DND-41 (cell line): ENCODE measurements around the gene ST6GALNAC3.

ENCODE experiments used
- CTCF ChIP-seq: IDR thresholded peaks from 2 replicates; pipeline ENCODE4 v1.5.1; 2012; ENCODE audit warnings: borderline replicate concordance, low read length, moderate library complexity, mild to moderate bottlenecking; ENCODE audit not compliant: poor library complexity, severe bottlenecking; ENCODE audit errors: extremely low read depth
- EZH2 ChIP-seq: IDR thresholded peaks from 3 replicates; pipeline ENCODE4 v1.6.1; 2012; ENCODE audit warnings: borderline replicate concordance, low read depth, mild to moderate bottlenecking, moderate library complexity, low read length, inconsistent platforms; ENCODE audit not compliant: severe bottlenecking

- TF ChIP-seq CTCF: no peak
- no peak for TF ChIP-seq EZH2
These were observed 595.2 kb downstream of the ST6GALNAC3 start for GRCh38 chr1:76669624-76670315.
